Spleen (tissue), 7 donors: Measurements from ENCODE around the gene ATP1A4.

Source experiments
- POLR2A ChIP-seq, 3 donors: fragments of 450-650 bp; IDR thresholded peaks; one replicate each; pipeline ENCODE4 v1.5.1; 2017; ENCODE audit warnings: antibody characterized with exemption in 3 of 3, mild to moderate bottlenecking in 1 of 3
- TF ChIP-seq, protein P1 (sequence below), 11 experiments: fragments of 200-600 bp in 7 of 11; fragments of 450-650 bp in 4 of 11; sonication (generic) in 4 of 11; IDR thresholded peaks in 8 of 11; conservative IDR thresholded peaks in 3 of 11; 1 replicate in 7 of 11; 2 replicates in 4 of 11; pipeline versions ENCODE4 v1.4.0 to v1.8.0; 2016 to 2021; ENCODE audit warnings: antibody characterized with exemption in 11 of 11, inconsistent platforms in 4 of 11, mild to moderate bottlenecking in 1 of 11
- donor health status: DM: no; HTN: no; CAD: no; lungs with moderate emphysema.
- donor health status: DM: no; HTN: no; CAD: no.
- donor health status: DM: no; HTN: no; CAD: no.

DNA sequence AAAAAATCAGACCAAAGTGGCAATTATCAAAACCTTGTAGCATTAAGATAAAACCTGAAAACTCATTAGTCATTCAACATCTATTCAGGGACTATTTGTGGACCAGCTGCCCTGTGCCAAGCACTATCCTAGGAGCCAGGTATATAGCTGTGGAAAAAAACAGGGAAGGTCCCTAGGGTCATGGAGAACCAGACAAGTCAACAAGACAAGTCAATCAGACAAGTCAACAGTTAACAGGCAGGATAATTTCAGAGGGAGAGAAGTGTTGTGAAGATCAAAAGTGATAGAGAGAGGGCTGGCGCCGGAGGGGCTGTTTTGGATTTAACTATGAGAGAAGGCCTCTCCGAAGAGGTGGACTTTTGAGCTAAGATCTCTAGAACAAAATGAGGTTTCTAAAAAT is 3.3 kb upstream of the ATP1A4 start:
- TF ChIP-seq, protein P1, sequence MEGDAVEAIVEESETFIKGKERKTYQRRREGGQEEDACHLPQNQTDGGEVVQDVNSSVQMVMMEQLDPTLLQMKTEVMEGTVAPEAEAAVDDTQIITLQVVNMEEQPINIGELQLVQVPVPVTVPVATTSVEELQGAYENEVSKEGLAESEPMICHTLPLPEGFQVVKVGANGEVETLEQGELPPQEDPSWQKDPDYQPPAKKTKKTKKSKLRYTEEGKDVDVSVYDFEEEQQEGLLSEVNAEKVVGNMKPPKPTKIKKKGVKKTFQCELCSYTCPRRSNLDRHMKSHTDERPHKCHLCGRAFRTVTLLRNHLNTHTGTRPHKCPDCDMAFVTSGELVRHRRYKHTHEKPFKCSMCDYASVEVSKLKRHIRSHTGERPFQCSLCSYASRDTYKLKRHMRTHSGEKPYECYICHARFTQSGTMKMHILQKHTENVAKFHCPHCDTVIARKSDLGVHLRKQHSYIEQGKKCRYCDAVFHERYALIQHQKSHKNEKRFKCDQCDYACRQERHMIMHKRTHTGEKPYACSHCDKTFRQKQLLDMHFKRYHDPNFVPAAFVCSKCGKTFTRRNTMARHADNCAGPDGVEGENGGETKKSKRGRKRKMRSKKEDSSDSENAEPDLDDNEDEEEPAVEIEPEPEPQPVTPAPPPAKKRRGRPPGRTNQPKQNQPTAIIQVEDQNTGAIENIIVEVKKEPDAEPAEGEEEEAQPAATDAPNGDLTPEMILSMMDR (IDR thresholded peaks at IDR 0.05 in 8 of 11, conservative IDR thresholded peaks at IDR 0.05 in 3 of 11): no peak
- no peak for TF ChIP-seq POLR2A (IDR thresholded peaks at IDR 0.05)
